CD14-positive monocyte (primary cell): ENCODE measurements around the gene CUX1. TPM values are rescaled to one million over a fixed set of nuclear protein-coding genes. Genes with fewer than 3 reads are reported as not detected.

Source experiments
- DNase-seq, 3 donors: peaks; one replicate each; pipeline ENCODE4 v3.0.0-alpha.2; 2011 to 2022
- H2AFZ ChIP-seq: 2 replicates; pipeline ENCODE4 v1.6.0; 2012; ENCODE audit warnings: mild to moderate bottlenecking, low read depth, low read length, inconsistent platforms; ENCODE audit not compliant: insufficient read depth, poor library complexity, severe bottlenecking
- H3K27ac ChIP-seq, 2 donors: 1 replicate in 1 of 2; 2 replicates in 1 of 2; pipeline ENCODE4 v1.5.1; 2012 to 2013; ENCODE audit warnings: low read length in 2 of 2, control low read depth in 1 of 2, inconsistent platforms in 1 of 2, low read depth in 1 of 2, mild to moderate bottlenecking in 1 of 2
- H3K27me3 ChIP-seq, 2 donors: one replicate each; pipeline versions ENCODE4 v1.6.0 to v1.6.1; 2011 to 2013; ENCODE audit warnings: low read length in 2 of 2; ENCODE audit not compliant: control insufficient read depth in 2 of 2, insufficient read depth in 2 of 2
- H3K36me3 ChIP-seq, 2 donors: replicated peaks in 1 of 2; 1 replicate in 1 of 2; 2 replicates in 1 of 2; pipeline versions ENCODE4 v1.5.1 to v1.6.1; 2012 to 2013; ENCODE audit warnings: low read length in 2 of 2, control low read depth in 1 of 2, inconsistent platforms in 1 of 2, mild to moderate bottlenecking in 1 of 2; ENCODE audit not compliant: insufficient read depth in 2 of 2, control insufficient read depth in 1 of 2
- H3K4me1 ChIP-seq, 2 donors: 1 replicate in 1 of 2; 2 replicates in 1 of 2; pipeline versions ENCODE4 v1.5.1 to v1.6.1; 2012 to 2013; ENCODE audit warnings: low read length in 2 of 2, control low read depth in 1 of 2, inconsistent platforms in 1 of 2, mild to moderate bottlenecking in 1 of 2, moderate library complexity in 1 of 2; ENCODE audit not compliant: insufficient read depth in 2 of 2, control insufficient read depth in 1 of 2
- H3K4me2 ChIP-seq: replicated peaks from 2 replicates; pipeline ENCODE3; 2012; ENCODE audit warnings: low read length, moderate library complexity, mild to moderate bottlenecking; ENCODE audit not compliant: poor library complexity, severe bottlenecking; ENCODE audit errors: extremely low read depth
- H3K4me3 ChIP-seq, 3 experiments: fragments of 200-600 bp in 1 of 3; sonication (generic) in 1 of 3; replicated peaks in 1 of 3; 1 replicate in 2 of 3; 2 replicates in 1 of 3; pipeline ENCODE4 v1.5.1; 2011 to 2013; ENCODE audit warnings: low read length in 3 of 3, mild to moderate bottlenecking in 3 of 3, control low read depth in 2 of 3, low read depth in 2 of 3, inconsistent platforms in 1 of 3, moderate library complexity in 1 of 3
- H3K79me2 ChIP-seq: 2 replicates; pipeline ENCODE4 v1.6.0; 2012; ENCODE audit warnings: mild to moderate bottlenecking, control low read depth, inconsistent platforms, low read length, moderate library complexity; ENCODE audit not compliant: insufficient read depth
- H3K9ac ChIP-seq: 2 replicates; pipeline ENCODE4 v1.6.0; 2017; ENCODE audit warnings: low read length, mild to moderate bottlenecking; ENCODE audit not compliant: insufficient read depth, poor library complexity, severe bottlenecking
- H3K9me3 ChIP-seq, 2 donors: replicated peaks in 1 of 2; 1 replicate in 1 of 2; 2 replicates in 1 of 2; pipeline versions ENCODE4 v1.5.1 to v1.6.1; 2012 to 2013; ENCODE audit warnings: low read length in 2 of 2, control low read depth in 1 of 2; ENCODE audit not compliant: control insufficient read depth in 1 of 2, insufficient read depth in 1 of 2
- H4K20me1 ChIP-seq: 2 replicates; pipeline ENCODE4 v1.6.0; 2012; ENCODE audit warnings: mild to moderate bottlenecking, low read length, control low read depth, moderate library complexity; ENCODE audit not compliant: insufficient read depth
- H3K27ac Mint-ChIP-seq, 7 donors: one replicate each; pipeline ENCODE4 v1.8.0; 2020; ENCODE audit warnings: mild to moderate bottlenecking in 7 of 7, mixed read lengths in 7 of 7, moderate library complexity in 6 of 7, inconsistent platforms in 2 of 7
- H3K27me3 Mint-ChIP-seq, 3 donors: one replicate each; pipeline ENCODE4 v1.8.0; 2021 to 2022; ENCODE audit warnings: low read depth in 3 of 3, mild to moderate bottlenecking in 3 of 3, mixed read lengths in 3 of 3, moderate library complexity in 3 of 3, inconsistent platforms in 1 of 3
- H3K36me3 Mint-ChIP-seq, 2 donors: one replicate each; pipeline ENCODE4 v1.8.0; 2020; ENCODE audit warnings: mixed read lengths in 2 of 2, inconsistent platforms in 1 of 2, mild to moderate bottlenecking in 1 of 2
- H3K4me1 Mint-ChIP-seq: one replicate; pipeline ENCODE4 v1.8.0; 2020; ENCODE audit warnings: mild to moderate bottlenecking, mixed read lengths
- H3K4me3 Mint-ChIP-seq, 2 donors: one replicate each; pipeline ENCODE4 v1.8.0; 2020; ENCODE audit warnings: mild to moderate bottlenecking in 2 of 2, mixed read lengths in 2 of 2, moderate library complexity in 1 of 2
- H3K9me3 Mint-ChIP-seq, 7 donors: one replicate each; pipeline ENCODE4 v1.8.0; 2020 to 2022; ENCODE audit warnings: mixed read lengths in 7 of 7, mild to moderate bottlenecking in 6 of 7, moderate library complexity in 6 of 7, inconsistent platforms in 2 of 7
- WGBS: methylation state at CpG from one replicate; pipeline ENCODE4 v1.1.5; 2013; ENCODE audit warnings: missing lambda C conversion rate; ENCODE audit not compliant: insufficient coverage; 5-methylcytosine and 5-hydroxymethylcytosine counted together
- intact Hi-C, 2 donors: fragments of 100-400 bp; cut with micrococcal nuclease; formaldehyde crosslinking; loops; one replicate each; pipeline versions ENCODE4 v1.15.0 to v1.15.1; 2023
- polyA plus RNA-seq, 3 donors: library from polyadenylated mRNA; depleted of rRNA in 1 of 3; unstranded in 2 of 3; stranded (reverse) in 1 of 3; fragments of 300-500 nt in 2 of 3; fragments of >200 nt in 1 of 3; fragmentation: Illumina TruSeq in 2 of 3; gene quantifications; 1 replicate in 2 of 3; 2 replicates in 1 of 3; pipeline ENCODE4 v1.2.3, GENCODE V29; 2012 to 2021
- TF ChIP-seq, protein P1 (sequence below): fragments of 200-600 bp; IDR thresholded peaks from one replicate; pipeline ENCODE4 v1.8.0; 2022; ENCODE audit warnings: antibody characterized with exemption, mild to moderate bottlenecking

CUX1 gene
- polyA plus RNA-seq, 3 donors: 17.6 to 38.0 (median 28.0) TPM

DNA sequence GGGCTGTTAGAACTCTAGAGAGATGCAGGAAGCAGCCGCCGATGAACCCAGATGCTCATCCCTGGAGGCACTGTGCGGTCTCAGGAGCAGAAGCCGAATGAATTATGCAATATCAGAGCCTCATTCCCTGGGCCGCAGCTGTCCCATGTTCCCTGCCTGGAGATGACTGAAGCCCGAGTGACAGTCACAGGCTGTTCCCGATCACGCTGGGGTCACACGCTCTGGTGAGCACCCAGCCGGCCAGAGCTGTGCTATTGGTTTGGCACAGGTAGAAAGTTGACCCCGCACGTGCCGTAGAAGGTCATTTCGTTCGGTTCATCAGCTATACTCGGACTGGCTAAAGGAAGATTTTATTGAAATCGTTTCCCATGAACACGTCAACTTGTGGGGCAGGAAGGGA, 328.7 kb downstream of the CUX1 start:
- Mint-ChIP-seq H3K27me3 (peaks cover 0 to 3% (median 2%) of the 10 kb centered on the region in 3 donors), H3K27ac (peak overlapping the region in 1 of 7 donors; percentile 21), H3K4me1 (peaks cover 20% of the 10 kb centered on the region), H3K9me3 (peaks cover 0 to 2% (median 0%) of the 10 kb centered on the region in 7 donors), H3K4me3 (no peak overlapping the region), H3K36me3 (peaks cover 34 to 67% of the 10 kb centered on the region in 2 donors)
- no peak overlapping the region for H3K4me2 ChIP-seq
- no peaks in the 10 kb centered on the region for H3K9me3 ChIP-seq
- no peak overlapping the region for H3K4me3 ChIP-seq
- H3K27ac ChIP-seq: no peak overlapping the region
- H3K79me2 ChIP-seq: peaks cover 7% of the 10 kb centered on the region
- no peak overlapping the region for H3K9ac ChIP-seq
- peaks cover 4 to 38% of the 10 kb centered on the region in 2 donors for H3K36me3 ChIP-seq
- peaks cover 22 to 25% of the 10 kb centered on the region in 2 donors for H3K4me1 ChIP-seq
- DNase-seq: no peak
- peaks cover 43% of the 10 kb centered on the region for H4K20me1 ChIP-seq
- no peak overlapping the region for H2AFZ ChIP-seq
- intact Hi-C loops: no loop called here
- no peaks in the 10 kb centered on the region for H3K27me3 ChIP-seq
- TF ChIP-seq, protein P1, sequence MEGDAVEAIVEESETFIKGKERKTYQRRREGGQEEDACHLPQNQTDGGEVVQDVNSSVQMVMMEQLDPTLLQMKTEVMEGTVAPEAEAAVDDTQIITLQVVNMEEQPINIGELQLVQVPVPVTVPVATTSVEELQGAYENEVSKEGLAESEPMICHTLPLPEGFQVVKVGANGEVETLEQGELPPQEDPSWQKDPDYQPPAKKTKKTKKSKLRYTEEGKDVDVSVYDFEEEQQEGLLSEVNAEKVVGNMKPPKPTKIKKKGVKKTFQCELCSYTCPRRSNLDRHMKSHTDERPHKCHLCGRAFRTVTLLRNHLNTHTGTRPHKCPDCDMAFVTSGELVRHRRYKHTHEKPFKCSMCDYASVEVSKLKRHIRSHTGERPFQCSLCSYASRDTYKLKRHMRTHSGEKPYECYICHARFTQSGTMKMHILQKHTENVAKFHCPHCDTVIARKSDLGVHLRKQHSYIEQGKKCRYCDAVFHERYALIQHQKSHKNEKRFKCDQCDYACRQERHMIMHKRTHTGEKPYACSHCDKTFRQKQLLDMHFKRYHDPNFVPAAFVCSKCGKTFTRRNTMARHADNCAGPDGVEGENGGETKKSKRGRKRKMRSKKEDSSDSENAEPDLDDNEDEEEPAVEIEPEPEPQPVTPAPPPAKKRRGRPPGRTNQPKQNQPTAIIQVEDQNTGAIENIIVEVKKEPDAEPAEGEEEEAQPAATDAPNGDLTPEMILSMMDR: no peak
- 67% methylated on average over 17 of the region's 18 CpGs for WGBS

DNA sequence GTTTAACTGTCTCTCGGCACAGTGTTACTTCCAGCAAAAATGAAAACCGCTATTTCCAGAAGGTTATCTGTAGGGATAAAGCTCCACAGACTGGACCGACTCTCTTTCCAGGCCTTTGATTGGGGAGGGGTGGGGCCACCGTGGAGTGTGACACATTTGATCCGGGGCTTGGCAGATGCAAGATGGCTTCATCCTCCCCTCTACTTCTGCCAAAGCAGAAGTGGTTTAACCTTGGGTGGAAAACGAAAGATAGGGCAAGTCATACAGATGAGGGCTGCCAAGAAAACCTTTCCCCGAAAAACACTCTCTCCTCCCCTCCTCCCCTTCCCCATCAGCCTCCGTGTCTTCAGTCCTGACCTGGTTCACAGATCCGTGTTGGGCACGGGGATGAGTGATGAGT, 329.6 kb downstream of the CUX1 start:
- no peak overlapping the region for H2AFZ ChIP-seq
- TF ChIP-seq, protein P1: no peak
- peaks cover 4 to 41% of the 10 kb centered on the region in 2 donors for H3K36me3 ChIP-seq
- intact Hi-C loops: no loop called here
- H3K4me3 Mint-ChIP-seq: peak overlapping the region; percentile 46 to 49
- H3K4me1 ChIP-seq: peaks cover 14 to 16% of the 10 kb centered on the region in 2 donors
- peak overlapping the region; percentile 12 to 34 for H3K27ac ChIP-seq
- H3K27ac Mint-ChIP-seq: peak overlapping the region; percentile 46 to 87 (median 75)
- 27% methylated on average over 3 of the region's 10 CpGs for WGBS
- H3K9ac ChIP-seq: no peak overlapping the region
- peaks cover 0 to 2% (median 0%) of the 10 kb centered on the region in 7 donors for H3K9me3 Mint-ChIP-seq
- H3K4me2 ChIP-seq: no peak overlapping the region
- peaks cover 34 to 67% of the 10 kb centered on the region in 2 donors for H3K36me3 Mint-ChIP-seq
- H3K4me1 Mint-ChIP-seq: peaks cover 11% of the 10 kb centered on the region
- no peaks in the 10 kb centered on the region for H3K27me3 ChIP-seq
- H3K4me3 ChIP-seq: no peak overlapping the region
- H3K9me3 ChIP-seq: no peaks in the 10 kb centered on the region
- peak; percentile 35 to 78 (median 45) for DNase-seq
- H3K79me2 ChIP-seq: peaks cover 5% of the 10 kb centered on the region
- peaks cover 37% of the 10 kb centered on the region for H4K20me1 ChIP-seq
- H3K27me3 Mint-ChIP-seq: peaks cover 0 to 2% (median 2%) of the 10 kb centered on the region in 3 donors
